ENCODE measurements around the gene PTPRQ.

DNA sequence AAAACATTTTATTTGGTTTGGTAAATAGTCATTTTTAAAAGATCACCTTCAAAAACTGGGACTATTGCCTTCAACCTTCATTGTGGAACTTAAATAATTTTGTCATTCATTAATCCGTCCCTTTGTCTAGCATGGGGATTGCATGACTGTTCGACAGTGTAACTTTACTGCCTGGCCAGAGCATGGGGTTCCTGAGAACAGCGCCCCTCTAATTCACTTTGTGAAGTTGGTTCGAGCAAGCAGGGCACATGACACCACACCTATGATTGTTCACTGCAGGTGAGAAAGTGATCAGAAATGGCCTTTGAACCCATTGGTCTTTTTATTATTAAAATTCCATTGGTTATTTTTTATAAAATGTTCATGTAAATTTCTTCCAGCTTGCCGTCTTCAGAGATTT, 226.2 kb downstream of the PTPRQ start:
- TF ChIP-seq, protein P1, sequence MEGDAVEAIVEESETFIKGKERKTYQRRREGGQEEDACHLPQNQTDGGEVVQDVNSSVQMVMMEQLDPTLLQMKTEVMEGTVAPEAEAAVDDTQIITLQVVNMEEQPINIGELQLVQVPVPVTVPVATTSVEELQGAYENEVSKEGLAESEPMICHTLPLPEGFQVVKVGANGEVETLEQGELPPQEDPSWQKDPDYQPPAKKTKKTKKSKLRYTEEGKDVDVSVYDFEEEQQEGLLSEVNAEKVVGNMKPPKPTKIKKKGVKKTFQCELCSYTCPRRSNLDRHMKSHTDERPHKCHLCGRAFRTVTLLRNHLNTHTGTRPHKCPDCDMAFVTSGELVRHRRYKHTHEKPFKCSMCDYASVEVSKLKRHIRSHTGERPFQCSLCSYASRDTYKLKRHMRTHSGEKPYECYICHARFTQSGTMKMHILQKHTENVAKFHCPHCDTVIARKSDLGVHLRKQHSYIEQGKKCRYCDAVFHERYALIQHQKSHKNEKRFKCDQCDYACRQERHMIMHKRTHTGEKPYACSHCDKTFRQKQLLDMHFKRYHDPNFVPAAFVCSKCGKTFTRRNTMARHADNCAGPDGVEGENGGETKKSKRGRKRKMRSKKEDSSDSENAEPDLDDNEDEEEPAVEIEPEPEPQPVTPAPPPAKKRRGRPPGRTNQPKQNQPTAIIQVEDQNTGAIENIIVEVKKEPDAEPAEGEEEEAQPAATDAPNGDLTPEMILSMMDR (IDR thresholded peaks at IDR 0.05), result no peak
- TF ChIP-seq POLR2A (IDR thresholded peaks at IDR 0.05), result no peak

All from right lobe of liver (tissue), 4 donors.